ENCODE results near the gene RHOT2. TPM values are rescaled to one million over a fixed set of nuclear protein-coding genes. Genes with fewer than 3 reads are reported as not detected.

The RHOT2 gene
- total and polyA plus RNA-seq, 2 of the 8 experiments (the other 6 are each of a cell fraction or from before 2014, with no cell fraction given), result 149 to 194 TPM

GRCh38 chr16:695355-696089 lies 27.6 kb downstream of the RHOT2 start (continued):
- TF ChIP-seq CHD7 (IDR thresholded peaks at IDR 0.05; ENCODE audit: insufficient replicate concordance, low read length) (no peak), RXRA (IDR thresholded peaks at IDR 0.05; ENCODE audit: insufficient read depth, low read depth, low read length) (no peak), SP2 (IDR thresholded peaks at IDR 0.05; ENCODE audit: low read length) (no peak), EZH2 (IDR thresholded peaks at IDR 0.05; ENCODE audit: low read depth, low read length, severe bottlenecking) (no peak), ZNF274 (IDR thresholded peaks at IDR 0.05; ENCODE audit: borderline replicate concordance, extremely low read depth, low read length) (no peak), ASH2L (IDR thresholded peaks at IDR 0.05; ENCODE audit: low read length) (peak; percentile 41), CBX8 (IDR thresholded peaks at IDR 0.05; ENCODE audit: borderline replicate concordance, low read depth, low read length) (no peak), RNF2 (IDR thresholded peaks at IDR 0.05; ENCODE audit: borderline replicate concordance, low read depth, low read length, missing control alignments, poor library complexity, severe bottlenecking) (no peak)

Measured in H1 (cell line).